Endometrial microvascular endothelial cells (primary cell): ENCODE results near the gene ARMH2. TPM values are rescaled to one million over a fixed set of nuclear protein-coding genes. Genes with fewer than 3 reads are reported as not detected.

Experiments
- in situ Hi-C: cut with HindIII; loops from 2 replicates; pipeline ENCODE4 v1.10.0; 2017; ENCODE audit warnings: low sequenced_read_pairs, low pct_unique_long_range_greater_than_20kb; ENCODE audit errors: inconsistent ontology term
- total RNA-seq: library from RNA; depleted of rRNA; stranded (reverse); fragments of >200 nt; gene quantifications from one replicate; pipeline ENCODE4 v1.2.3, GENCODE V29; 2015; ENCODE audit errors: inconsistent ontology term

ARMH2 gene
- not detected for total RNA-seq

GRCh38 chr6:24798740-24799540 lies at the start of gene ARMH2:
Gene ARMH2 (minus strand): TSS chr6:24798917. CDS start chr6:24798857, 60 bp downstream.
- in situ Hi-C loops: no loop called here

- in situ Hi-C loops: no loop called here
These were observed 49.7 kb upstream of the ARMH2 start for GRCh38 chr6:24848461-24848860.

GRCh38 chr6:24847402-24847801 lies 48.7 kb upstream of the ARMH2 start:
- in situ Hi-C loops: no loop called here

- in situ Hi-C loops: no loop called here
These were observed 46.9 kb upstream of the ARMH2 start for GRCh38 chr6:24845578-24845977.

GRCh38 chr6:24844903-24845302 lies 46.2 kb upstream of the ARMH2 start:
- in situ Hi-C loops: no loop called here

- in situ Hi-C loops: no loop called here
These were observed 45.3 kb upstream of the ARMH2 start for GRCh38 chr6:24844061-24844460.

GRCh38 chr6:24840187-24840586 lies 41.5 kb upstream of the ARMH2 start:
- in situ Hi-C loops: no loop called here

- in situ Hi-C loops: no loop called here
These were observed 40.3 kb upstream of the ARMH2 start for GRCh38 chr6:24838994-24839393.

GRCh38 chr6:24838081-24838480 lies 39.4 kb upstream of the ARMH2 start:
- in situ Hi-C loops: no loop called here

GRCh38 chr6:24836109-24836508 lies 37.4 kb upstream of the ARMH2 start:
- in situ Hi-C loops: no loop called here

- in situ Hi-C loops: no loop called here
These were observed 35.1 kb upstream of the ARMH2 start for GRCh38 chr6:24833711-24834386.

- in situ Hi-C loops: no loop called here
These were observed 34.1 kb upstream of the ARMH2 start for GRCh38 chr6:24832794-24833193.

- in situ Hi-C loops: no loop called here
These were observed 33.3 kb upstream of the ARMH2 start for GRCh38 chr6:24831771-24832716.

- in situ Hi-C loops: no loop called here
These were observed 30.9 kb upstream of the ARMH2 start for GRCh38 chr6:24829657-24830056.

- in situ Hi-C loops: no loop called here
These were observed 29.3 kb upstream of the ARMH2 start for GRCh38 chr6:24827970-24828369.

GRCh38 chr6:24827162-24827561 lies 28.4 kb upstream of the ARMH2 start:
- in situ Hi-C loops: no loop called here

GRCh38 chr6:24825130-24825630 lies 26.5 kb upstream of the ARMH2 start:
- in situ Hi-C loops: no loop called here

GRCh38 chr6:24824142-24824938 lies 25.6 kb upstream of the ARMH2 start:
- in situ Hi-C loops: no loop called here
